ENCODE measurements around the gene NRDE2.

The NRDE2 gene

GRCh38 chr14:90278199-90279175 lies 53.3 kb downstream of the NRDE2 start:
- TF ChIP-seq, protein P1, sequence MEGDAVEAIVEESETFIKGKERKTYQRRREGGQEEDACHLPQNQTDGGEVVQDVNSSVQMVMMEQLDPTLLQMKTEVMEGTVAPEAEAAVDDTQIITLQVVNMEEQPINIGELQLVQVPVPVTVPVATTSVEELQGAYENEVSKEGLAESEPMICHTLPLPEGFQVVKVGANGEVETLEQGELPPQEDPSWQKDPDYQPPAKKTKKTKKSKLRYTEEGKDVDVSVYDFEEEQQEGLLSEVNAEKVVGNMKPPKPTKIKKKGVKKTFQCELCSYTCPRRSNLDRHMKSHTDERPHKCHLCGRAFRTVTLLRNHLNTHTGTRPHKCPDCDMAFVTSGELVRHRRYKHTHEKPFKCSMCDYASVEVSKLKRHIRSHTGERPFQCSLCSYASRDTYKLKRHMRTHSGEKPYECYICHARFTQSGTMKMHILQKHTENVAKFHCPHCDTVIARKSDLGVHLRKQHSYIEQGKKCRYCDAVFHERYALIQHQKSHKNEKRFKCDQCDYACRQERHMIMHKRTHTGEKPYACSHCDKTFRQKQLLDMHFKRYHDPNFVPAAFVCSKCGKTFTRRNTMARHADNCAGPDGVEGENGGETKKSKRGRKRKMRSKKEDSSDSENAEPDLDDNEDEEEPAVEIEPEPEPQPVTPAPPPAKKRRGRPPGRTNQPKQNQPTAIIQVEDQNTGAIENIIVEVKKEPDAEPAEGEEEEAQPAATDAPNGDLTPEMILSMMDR (IDR thresholded peaks at IDR 0.05; ENCODE audit: low read depth, low read length): no peak

GRCh38 chr14:90277581-90278198 lies 54.1 kb downstream of the NRDE2 start:
- no peak overlapping the region for H3K4me3 ChIP-seq (ENCODE audit: low read depth, low read length)
- TF ChIP-seq, protein P1 (IDR thresholded peaks at IDR 0.05; ENCODE audit: low read depth, low read length): no peak

More at GRCh38 chr14:90278199-90279175, 53.3 kb downstream of the NRDE2 start:
- no peak overlapping the region for H3K4me3 ChIP-seq (ENCODE audit: low read depth, low read length)

GRCh38 chr14:90276646-90277367 lies 54.9 kb downstream of the NRDE2 start:
- no peak overlapping the region for H3K4me3 ChIP-seq (ENCODE audit: low read depth, low read length)
- TF ChIP-seq, protein P1 (IDR thresholded peaks at IDR 0.05; ENCODE audit: low read depth, low read length): no peak

DNA sequence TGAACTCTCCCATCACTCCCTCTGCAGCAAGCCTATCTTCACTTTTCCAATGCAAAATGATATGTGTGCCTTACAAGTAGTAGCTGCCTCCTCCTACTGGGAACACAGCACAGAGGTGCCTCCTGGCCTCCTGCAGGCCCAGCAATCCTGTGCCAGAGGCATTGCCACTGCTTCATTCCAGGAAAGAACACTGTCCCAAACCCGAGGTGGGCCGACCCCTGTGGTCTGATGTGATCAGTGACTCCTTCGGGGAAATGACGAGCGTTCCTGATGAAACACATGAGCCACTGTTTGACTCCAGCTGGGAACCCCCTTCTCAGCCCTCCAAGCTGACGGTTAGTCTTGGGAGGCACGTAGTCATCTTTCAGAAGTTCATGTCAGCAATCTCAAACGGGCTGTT lies 55.9 kb downstream of the NRDE2 start:
- H3K4me3 ChIP-seq (ENCODE audit: low read depth, low read length): no peak overlapping the region
- TF ChIP-seq, protein P1 (IDR thresholded peaks at IDR 0.05; ENCODE audit: low read depth, low read length): no peak

- no peak overlapping the region for H3K4me3 ChIP-seq (ENCODE audit: low read depth, low read length)
- TF ChIP-seq, protein P1 (IDR thresholded peaks at IDR 0.05; ENCODE audit: low read depth, low read length): no peak
Measured at GRCh38 chr14:90275458-90275814, 56.3 kb downstream of the NRDE2 start.

- H3K4me3 ChIP-seq (ENCODE audit: low read depth, low read length): no peak overlapping the region
- TF ChIP-seq, protein P1 (IDR thresholded peaks at IDR 0.05; ENCODE audit: low read depth, low read length): no peak
Measured at GRCh38 chr14:90274808-90275457, 56.8 kb downstream of the NRDE2 start.

Measured in WI38 (cell line).